BLaER1 treated with 17β-estradiol and CSF1 and Interleukin-3, amounts not matched to agents 10 nM and 100 nM (cell line): Measurements from ENCODE around the gene PTPRE.

Source experiments
- H3K27ac ChIP-seq, 11 experiments: shearing (Covaris generic); formaldehyde crosslinking; 2 replicates each; pipeline ENCODE4 v1.8.1; 2022
- H3K27me3 ChIP-seq, 11 experiments: shearing (Covaris generic); formaldehyde crosslinking; 2 replicates each; pipeline ENCODE4 v1.8.1; 2022
- H3K36me3 ChIP-seq, 11 experiments: shearing (Covaris generic); formaldehyde crosslinking; 2 replicates each; pipeline ENCODE4 v1.8.1; 2022
- H3K4me1 ChIP-seq, 10 experiments: shearing (Covaris generic); formaldehyde crosslinking; 2 replicates each; pipeline ENCODE4 v1.8.1; 2022
- H3K4me2 ChIP-seq, 11 experiments: shearing (Covaris generic); formaldehyde crosslinking; 2 replicates each; pipeline ENCODE4 v1.8.1; 2022
- H3K4me3 ChIP-seq, 10 experiments: shearing (Covaris generic); formaldehyde crosslinking; 2 replicates each; pipeline ENCODE4 v1.8.1; 2022
- H3K9ac ChIP-seq, 11 experiments: shearing (Covaris generic); formaldehyde crosslinking; 2 replicates each; pipeline ENCODE4 v1.8.1; 2022
- H3K9me3 ChIP-seq, 11 experiments: shearing (Covaris generic); formaldehyde crosslinking; replicated peaks in 1 of 11; 2 replicates each; pipeline ENCODE4 v1.8.1; 2022
- H4K20me1 ChIP-seq, 11 experiments: shearing (Covaris generic); formaldehyde crosslinking; 2 replicates each; pipeline ENCODE4 v1.8.1; 2022
- Cebpa-rat ChIP-seq, 11 experiments: shearing (Covaris generic); IDR thresholded peaks; 2 replicates each; pipeline ENCODE4 v1.8.1; 2022

PTPRE gene

DNA sequence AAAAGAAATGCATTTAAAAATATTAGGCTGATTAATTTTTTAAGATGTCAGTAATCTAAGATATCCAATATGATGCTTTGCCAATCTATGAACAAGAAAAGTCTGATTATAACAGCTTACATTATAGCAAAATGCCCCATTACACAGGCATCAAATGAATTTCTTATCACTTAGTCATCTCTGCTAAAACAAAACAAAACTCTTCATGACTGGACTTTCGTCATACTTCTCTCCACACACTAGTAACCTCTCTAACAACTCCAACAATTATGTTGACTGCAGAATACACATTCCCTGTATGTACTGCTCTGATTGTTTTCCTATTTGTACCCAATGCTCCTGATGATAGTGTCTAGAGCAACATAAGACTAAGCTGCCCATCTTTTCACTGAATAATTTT is 223.1 kb downstream of the PTPRE start:
- H3K27ac ChIP-seq, result no peak overlapping the region
- no peak overlapping the region for H3K4me3 ChIP-seq
- no peak for TF ChIP-seq Cebpa-rat (IDR thresholded peaks at IDR 0.05)
- peaks cover 0 to under 1% (median 0%) of the 10 kb centered on the region in 11 experiments; a peak in 3 of 22 replicates for H4K20me1 ChIP-seq
- H3K4me1 ChIP-seq, result peaks cover 2 to 22% (median 13%) of the 10 kb centered on the region in 10 experiments
- H3K9me3 ChIP-seq, result no peaks in the 10 kb centered on the region
- no peak overlapping the region for H3K9ac ChIP-seq
- peaks cover 0 to 2% (median 0%) of the 10 kb centered on the region in 11 experiments; a peak in 8 of 22 replicates for H3K36me3 ChIP-seq
- H3K4me2 ChIP-seq, result no peak overlapping the region
- 0 out of 22 replicates have a peak, but pooled peaks cover 0 to 3% (median 0%) of the 10 kb centered on the region in 11 experiments for H3K27me3 ChIP-seq
